ENCODE results near the gene MAML2. TPM values are rescaled to one million over a fixed set of nuclear protein-coding genes. Genes with fewer than 3 reads are reported as not detected.

The MAML2 gene
- total RNA-seq, 1 experiment from 2014 or later, result 2.7 TPM

- H3K9ac ChIP-seq (ENCODE audit: extremely low read depth, insufficient read length, low read length), result no peak overlapping the region
- H3K4me3 Mint-ChIP-seq, result no peak overlapping the region
Measured at GRCh38 chr11:96242191-96242847, 100.7 kb downstream of the MAML2 start.

More at GRCh38 chr11:96242191-96242847, 100.7 kb downstream of the MAML2 start:
- Histone ChIP-seq H2BK15ac (ENCODE audit: low read depth, low read length) (no peak overlapping the region), H2BK12ac (ENCODE audit: insufficient read length, low read depth, low read length) (no peak overlapping the region), H3K27ac (ENCODE audit: insufficient read length, low read depth, low read length) (peak overlapping the region; percentile 91), H4K8ac (replicated peaks; ENCODE audit: insufficient read length, low read depth, low read length) (no peak overlapping the region), H3K4me2 (ENCODE audit: insufficient read depth, insufficient read length, low read length) (peak overlapping the region; percentile 78), H3K27me3 (ENCODE audit: insufficient read depth, low read length) (no peaks in the 10 kb centered on the region), H3K23me2 (ENCODE audit: insufficient read length, low read depth, low read length, poor library complexity, severe bottlenecking) (no peaks in the 10 kb centered on the region), H2BK5ac (ENCODE audit: insufficient read length, low read length) (no peak overlapping the region), H3K79me2 (ENCODE audit: insufficient read depth, low read length) (no peaks in the 10 kb centered on the region), H3K4me1 (ENCODE audit: insufficient read depth, low read length) (peaks cover 6% of the 10 kb centered on the region; the same call in 1 of the 2 replicates), H2AFZ (ENCODE audit: low read length) (no peak overlapping the region), H2BK20ac (ENCODE audit: low read depth, low read length, poor library complexity, severe bottlenecking) (no peak overlapping the region), H4K91ac (ENCODE audit: insufficient read length, low read depth, low read length) (no peak overlapping the region), H3K14ac (ENCODE audit: insufficient read depth, low read length) (no peak overlapping the region), H2BK120ac (ENCODE audit: low read depth, low read length, poor library complexity, severe bottlenecking) (no peak overlapping the region), H3K79me1 (ENCODE audit: insufficient read depth, low read depth, low read length, poor library complexity, severe bottlenecking) (no peaks in the 10 kb centered on the region), H4K20me1 (ENCODE audit: control insufficient read depth, insufficient read depth, insufficient read length) (no peaks in the 10 kb centered on the region), H3K23ac (ENCODE audit: insufficient read length, low read depth, low read length) (no peak overlapping the region), H3K56ac (ENCODE audit: insufficient read length, low read depth, low read length) (no peak overlapping the region), H3T11ph (ENCODE audit: low read length) (no peak overlapping the region), H4K5ac (ENCODE audit: insufficient read length, low read depth, low read length) (no peak overlapping the region), H3K18ac (ENCODE audit: insufficient read length, low read depth, low read length) (no peak overlapping the region), H3K4ac (ENCODE audit: low read depth, low read length) (no peak overlapping the region), H3K9me3 (ENCODE audit: control insufficient read depth, low read depth, low read length) (no peaks in the 10 kb centered on the region), H2AK5ac (ENCODE audit: insufficient read length, low read length) (no peak overlapping the region)
- H3K27ac Mint-ChIP-seq, result peak overlapping the region in 2 of 3 experiments; percentile 58 to 82; a peak in 3 of 7 replicates
- no CpG with 5 or more reads among the region's 2 CpGs for WGBS (ENCODE audit: extremely low coverage, insufficient read length, low lambda C conversion rate)
- no peak for DNase-seq
- no peak for TF ChIP-seq CTCF (conservative IDR thresholded peaks at IDR 0.05)
- no peaks in the 10 kb centered on the region; a peak in 1 of 5 replicates for H3K9me3 Mint-ChIP-seq
- H3K4me1 Mint-ChIP-seq, result peaks cover 18 to 22% of the 10 kb centered on the region in 2 experiments
- H3K27me3 Mint-ChIP-seq (ENCODE audit: low read depth), result no peaks in the 10 kb centered on the region
- H3K36me3 Mint-ChIP-seq (ENCODE audit: insufficient read depth in 1 of 3, low read depth in 3 of 3), result no peaks in the 10 kb centered on the region
